H1 (cell line): ENCODE measurements around the gene ALS2CL. TPM values are rescaled to one million over a fixed set of nuclear protein-coding genes. Genes with fewer than 3 reads are reported as not detected.

Experiments used
- CTCF ChIA-PET: fragments of 300-600 bp; sonication (Branson Sonifier 250); formaldehyde crosslinking; loops from one replicate; lab custom pipeline; 2021; ENCODE audit not compliant: partially characterized antibody; lab: Charles Lee
- POLR2A ChIA-PET: fragments of 300-600 bp; sonication (Branson Sonifier 250); formaldehyde crosslinking; loops from one replicate; lab custom pipeline; 2021; ENCODE audit warnings: inconsistent platforms; ENCODE audit not compliant: partially characterized antibody; lab: Charles Lee
- DNase-seq, 2 experiments: peaks; one replicate each; pipeline versions ENCODE4 v3.0.0 to v3.0.0-alpha.2; 2010 to 2022; ENCODE audit warnings: low spot score in 2 of 2, low read depth in 1 of 2, mixed read lengths in 1 of 2
- FAIRE-seq: peaks from 2 replicates; lab custom pipeline; 2011; peaks lifted over from hg19 to GRCh38; lab: Jason Lieb, UNC
- H2AFZ ChIP-seq: 2 replicates; pipeline ENCODE4 v1.8.1; 2012; ENCODE audit warnings: low read length, inconsistent platforms
- H2AK5ac ChIP-seq: 2 replicates; pipeline ENCODE4 v1.6.1; 2013; ENCODE audit warnings: low read depth, low read length
- H2BK120ac ChIP-seq: replicated peaks from 2 replicates; pipeline ENCODE3; 2013; ENCODE audit warnings: low read depth, low read length, inconsistent platforms
- H2BK12ac ChIP-seq: 2 replicates; pipeline ENCODE4 v1.6.1; 2013; ENCODE audit warnings: low read depth, low read length
- H2BK15ac ChIP-seq: 2 replicates; pipeline ENCODE4 v1.6.1; 2013; ENCODE audit warnings: low read length
- H2BK20ac ChIP-seq: 2 replicates; pipeline ENCODE4 v1.6.1; 2013; ENCODE audit warnings: low read length
- H2BK5ac ChIP-seq: 2 replicates; pipeline ENCODE4 v1.6.1; 2013; ENCODE audit warnings: low read depth, low read length
- H3K14ac ChIP-seq: 2 replicates; pipeline ENCODE4 v1.6.1; 2013; ENCODE audit warnings: inconsistent platforms; ENCODE audit not compliant: insufficient read length
- H3K18ac ChIP-seq: 2 replicates; pipeline ENCODE4 v1.6.1; 2013; ENCODE audit warnings: low read length; ENCODE audit errors: extremely low read depth
- H3K23ac ChIP-seq: 2 replicates; pipeline ENCODE4 v1.6.1; 2013; ENCODE audit warnings: inconsistent platforms; ENCODE audit not compliant: insufficient read length
- H3K23me2 ChIP-seq: 2 replicates; pipeline ENCODE4 v1.6.1; 2013; ENCODE audit warnings: low read depth, low read length
- H3K27ac ChIP-seq: 2 replicates; pipeline ENCODE4 v1.6.1; 2011; ENCODE audit warnings: low read depth, low read length, inconsistent platforms
- H3K27me3 ChIP-seq, 4 experiments: replicated peaks in 1 of 4; 1 replicate in 1 of 4; 2 replicates in 3 of 4; pipeline versions ENCODE4 v1.6.1 to v1.8.1; 2011 to 2013; ENCODE audit warnings: low read length in 3 of 4, mild to moderate bottlenecking in 3 of 4, inconsistent platforms in 2 of 4, mixed read lengths in 2 of 4, moderate library complexity in 1 of 4; ENCODE audit not compliant: control insufficient read depth in 3 of 4, insufficient read depth in 3 of 4; ENCODE audit errors: extremely low read depth in 1 of 4
- H3K36me3 ChIP-seq, 4 experiments: 2 replicates each; pipeline versions ENCODE4 v1.6.1 to v1.8.1; 2011 to 2013; ENCODE audit warnings: mild to moderate bottlenecking in 4 of 4, low read length in 3 of 4, moderate library complexity in 2 of 4, control low read depth in 1 of 4, inconsistent platforms in 1 of 4; ENCODE audit not compliant: insufficient read depth in 4 of 4, control insufficient read depth in 2 of 4
- H3K4ac ChIP-seq: replicated peaks from 2 replicates; pipeline ENCODE3; 2013; ENCODE audit warnings: low read length, low read depth, mixed read lengths, inconsistent platforms; ENCODE audit not compliant: insufficient read length
- H3K4me1 ChIP-seq, 4 experiments: replicated peaks in 1 of 4; 1 replicate in 1 of 4; 2 replicates in 3 of 4; pipeline versions ENCODE4 v1.6.1 to v1.8.1; 2011 to 2013; ENCODE audit warnings: low read length in 3 of 4, inconsistent platforms in 2 of 4, mixed read lengths in 1 of 4; ENCODE audit not compliant: insufficient read depth in 4 of 4, control insufficient read depth in 3 of 4
- H3K4me2 ChIP-seq, 2 experiments: 2 replicates each; pipeline versions ENCODE4 v1.6.1 to v1.8.1; 2011 to 2013; ENCODE audit warnings: low read depth in 2 of 2, low read length in 2 of 2, control low read depth in 1 of 2, inconsistent platforms in 1 of 2, mild to moderate bottlenecking in 1 of 2; ENCODE audit not compliant: insufficient read depth in 1 of 2
- H3K4me3 ChIP-seq, 4 experiments: fragments of 200-600, 300-600 bp in 1 of 4; sonication (generic), shearing (Covaris generic), sonication (Bioruptor Twin) in 1 of 4; 2 replicates each; pipeline versions ENCODE4 v1.5.1 to v1.8.1; 2011 to 2016; ENCODE audit warnings: low read length in 4 of 4, low read depth in 3 of 4, control low read depth in 2 of 4, inconsistent platforms in 2 of 4, mild to moderate bottlenecking in 2 of 4, mixed read lengths in 1 of 4, moderate library complexity in 1 of 4; ENCODE audit not compliant: insufficient read depth in 2 of 4; ENCODE audit errors: extremely low read depth in 1 of 4
- H3K56ac ChIP-seq: replicated peaks from 2 replicates; pipeline ENCODE3; 2013; ENCODE audit warnings: low read depth, mild to moderate bottlenecking, mixed read lengths, low read length, inconsistent platforms; ENCODE audit not compliant: insufficient read length
- H3K79me1 ChIP-seq: 2 replicates; pipeline ENCODE4 v1.6.1; 2013; ENCODE audit warnings: low read depth, low read length, control low read depth
- H3K79me2 ChIP-seq, 2 experiments: 2 replicates each; pipeline versions ENCODE4 v1.6.1 to v1.8.1; 2012 to 2013; ENCODE audit warnings: low read length in 2 of 2, mild to moderate bottlenecking in 2 of 2, inconsistent platforms in 1 of 2; ENCODE audit not compliant: insufficient read depth in 2 of 2, control insufficient read depth in 1 of 2
- H3K9ac ChIP-seq, 4 experiments: replicated peaks in 1 of 4; 1 replicate in 1 of 4; 2 replicates in 3 of 4; pipeline versions ENCODE4 v1.6.1 to v1.8.1; 2011 to 2013; ENCODE audit warnings: low read depth in 3 of 4, low read length in 3 of 4, control low read depth in 2 of 4, mild to moderate bottlenecking in 2 of 4, moderate library complexity in 2 of 4, inconsistent platforms in 1 of 4; ENCODE audit errors: extremely low read depth in 1 of 4
- H3K9me3 ChIP-seq, 2 experiments: 2 replicates each; pipeline versions ENCODE4 v1.6.1 to v1.8.1; 2012 to 2013; ENCODE audit warnings: mild to moderate bottlenecking in 2 of 2, moderate library complexity in 2 of 2, control low read depth in 1 of 2, inconsistent platforms in 1 of 2, low read depth in 1 of 2, low read length in 1 of 2, mixed read lengths in 1 of 2; ENCODE audit not compliant: insufficient read depth in 2 of 2
- H4K20me1 ChIP-seq, 2 experiments: replicated peaks in 1 of 2; 2 replicates each; pipeline versions ENCODE3 to v1.8.1; 2011 to 2013; ENCODE audit warnings: inconsistent platforms in 2 of 2, low read length in 2 of 2, mild to moderate bottlenecking in 1 of 2; ENCODE audit not compliant: insufficient read depth in 2 of 2, control insufficient read depth in 1 of 2
- H4K5ac ChIP-seq: 2 replicates; pipeline ENCODE4 v1.6.1; 2013; ENCODE audit warnings: low read length, low read depth, mixed read lengths, inconsistent platforms; ENCODE audit not compliant: insufficient read length
- H4K8ac ChIP-seq: 2 replicates; pipeline ENCODE4 v1.8.0; 2013; ENCODE audit warnings: mild to moderate bottlenecking, moderate library complexity, low read length, inconsistent platforms; ENCODE audit not compliant: insufficient read depth; ENCODE audit errors: extremely low read depth
- H4K91ac ChIP-seq: replicated peaks from 2 replicates; pipeline ENCODE3; 2013; ENCODE audit warnings: low read length, mixed read lengths, inconsistent platforms; ENCODE audit not compliant: insufficient read length
- GABPA ChIP-seq: IDR thresholded peaks from 2 replicates; pipeline ENCODE4 v1.6.1; 2011; ENCODE audit warnings: mild to moderate bottlenecking, low read length, moderate library complexity, borderline replicate concordance; ENCODE audit not compliant: insufficient read depth
- POLR2A ChIP-seq, 2 experiments: IDR thresholded peaks; 1 replicate in 1 of 2; 2 replicates in 1 of 2; pipeline ENCODE4 v1.6.1; 2011; ENCODE audit warnings: low read depth in 2 of 2, low read length in 2 of 2, mild to moderate bottlenecking in 2 of 2; ENCODE audit errors: control extremely low read depth in 1 of 2
- POLR2AphosphoS5 ChIP-seq: IDR thresholded peaks from 2 replicates; pipeline ENCODE4 v1.6.1; 2011; ENCODE audit warnings: low read depth, low read length
- WGBS, 2 experiments: shearing (Covaris generic) in 1 of 2; methylation state at CpG; one replicate each; pipeline versions ENCODE4 v1.1.6 to v1.1.7; 2013 to 2015; ENCODE audit warnings: low lambda C conversion rate in 2 of 2, mixed read lengths in 2 of 2, inconsistent platforms in 1 of 2, low coverage in 1 of 2, missing lambda C conversion rate in 1 of 2; ENCODE audit not compliant: insufficient replicate concordance in 2 of 2, insufficient coverage in 1 of 2, insufficient read length in 1 of 2; ENCODE audit errors: extremely low coverage in 1 of 2, missing lambda C conversion rate in 1 of 2; 5-methylcytosine and 5-hydroxymethylcytosine counted together
- polyA plus RNA-seq, 7 experiments: library from polyadenylated mRNA; depleted of rRNA in 3 of 7; stranded (reverse) in 5 of 7; unstranded in 2 of 7; fragments of >200 nt in 5 of 7; fragments of 200-250 nt in 2 of 7; gene quantifications; 1 replicate in 5 of 7; 2 replicates in 1 of 7; 4 replicates in 1 of 7; pipeline versions ENCODE4 v1.2.1 to v1.2.3, GENCODE V29; 2011 to 2013; ENCODE audit warnings: missing spikeins in 2 of 7, mixed read lengths in 2 of 7
- total RNA-seq: library from RNA; stranded (reverse); fragmentation: NEBNext Ultra II Directional; extraction: Animal tissue kit (Norgen Biotek cat#: 25700); gene quantifications from 2 replicates; pipeline ENCODE4 v1.2.1, GENCODE V29; 2021

ALS2CL gene
- total and polyA plus RNA-seq, 2 of the 8 experiments (the other 6 are each of a cell fraction or from before 2014, with no cell fraction given) = 4.8 to 5.4 TPM

- no peak overlapping the region for H3K27ac ChIP-seq
- H2BK120ac ChIP-seq = no peak overlapping the region
- WGBS, 2 experiments = 88% methylated on average over 6 of the region's 6 CpGs; no CpG with 5 or more reads in 1 of the 2 experiments
- ChIA-PET CTCF (interaction anchor here (0.5 to 5.7 kb wide), 34 partner anchors 7 to 334 kb away, joined by 3 to 41 read pairs (median 4); partner anchors contain the start of gene MYL3), POLR2A (interaction anchor here (0.9 to 2.0 kb wide), 5 partner anchors 10 to 82 kb away, joined by 3 to 7 read pairs (median 3); no protein-coding TSS in a partner anchor)
- H2BK12ac ChIP-seq = peak overlapping the region; percentile 27; the same call in 1 of the 2 replicates
- H4K91ac ChIP-seq = no peak overlapping the region
- FAIRE-seq (no peak), DNase-seq (no peak)
- peaks cover 22 to 39% (median 27%) of the 10 kb centered on the region in 4 experiments for H3K4me1 ChIP-seq
- no peak overlapping the region; the same call in 1 of the 2 replicates for H3K18ac ChIP-seq
- H3K23me2 ChIP-seq = no peaks in the 10 kb centered on the region
- no peak overlapping the region for H3K56ac ChIP-seq
- no peak overlapping the region for H4K5ac ChIP-seq
- H3K27me3 ChIP-seq = no peaks in the 10 kb centered on the region; a peak in 1 of 7 replicates
- H3K79me1 ChIP-seq = no peaks in the 10 kb centered on the region
- no peak overlapping the region for H2AFZ ChIP-seq
- TF ChIP-seq POLR2A (IDR thresholded peaks at IDR 0.05; ENCODE audit: control extremely low read depth in 1 of 2, low read depth in 2 of 2, low read length in 2 of 2) (no peak), POLR2AphosphoS5 (no peak), GABPA (no peak)
- no peaks in the 10 kb centered on the region for H3K9me3 ChIP-seq
- H3K4me2 ChIP-seq = no peak overlapping the region
- H3K23ac ChIP-seq = no peak overlapping the region
- no peak overlapping the region for H3K4ac ChIP-seq
- H2BK15ac ChIP-seq = peak overlapping the region; percentile 83; the same call in 1 of the 2 replicates
- H3K36me3 ChIP-seq = no peaks in the 10 kb centered on the region
- H3K14ac ChIP-seq = no peak overlapping the region
- no peaks in the 10 kb centered on the region for H4K20me1 ChIP-seq
- no peak overlapping the region for H4K8ac ChIP-seq
- no peak overlapping the region for H2AK5ac ChIP-seq
- H3K79me2 ChIP-seq = no peaks in the 10 kb centered on the region
- H2BK5ac ChIP-seq = no peak overlapping the region
- no peak overlapping the region for H3K4me3 ChIP-seq
- peak overlapping the region; percentile 75; the same call in 1 of the 2 replicates for H2BK20ac ChIP-seq
- H3K9ac ChIP-seq = no peak overlapping the region
Observed at GRCh38 chr3:46664188-46664970, 29.1 kb downstream of the ALS2CL start.
